Epithelial cell of proximal tubule (primary cell): Measurements from ENCODE around the gene KMT2A. TPM values are rescaled to one million over a fixed set of nuclear protein-coding genes. Genes with fewer than 3 reads are reported as not detected.
"Not testable (repeated sequence)": the region's sequence is repeated elsewhere in the genome, so short reads cannot be mapped to it uniquely, and the experiment has no call there.

Source experiments
- DNase-seq: peaks from one replicate; pipeline ENCODE4 v3.0.0-alpha.2; 2011; ENCODE audit warnings: low read depth
- H3K4me3 ChIP-seq: 2 replicates; pipeline ENCODE4 v1.5.1; 2011; ENCODE audit warnings: low read depth, mild to moderate bottlenecking, low read length
- CTCF ChIP-seq: conservative IDR thresholded peaks from 2 replicates; pipeline ENCODE4 v1.5.1; 2012; ENCODE audit warnings: low read depth, mild to moderate bottlenecking, low read length
- total RNA-seq: library from RNA; depleted of rRNA; stranded (reverse); fragments of >200 nt; gene quantifications from 2 replicates; pipeline ENCODE4 v1.2.3, GENCODE V29; 2015

KMT2A gene
- total RNA-seq = 27.2 and 42.1 TPM in 2 replicates

GRCh38 chr11:118435893-118436624 is at the start of gene KMT2A:
TSS of gene KMT2A (plus strand) at chr11:118436492. CDS start at chr11:118436513, 21 bp downstream.
- H3K4me3 ChIP-seq = peak within 1 kb of the TSS; percentile 91
- no peak for DNase-seq
- no peak for TF ChIP-seq CTCF

GRCh38 chr11:118396097-118396501 is 40.2 kb upstream of the KMT2A start:
- no peak for DNase-seq
- TF ChIP-seq CTCF = no peak
- H3K4me3 ChIP-seq = no peak overlapping the region

- TF ChIP-seq CTCF = no peak
- no peak for DNase-seq
Observed at GRCh38 chr11:118397448-118397847, 38.8 kb upstream of the KMT2A start.

GRCh38 chr11:118398791-118399559 is 37.3 kb upstream of the KMT2A start:
- DNase-seq = no peak
- H3K4me3 ChIP-seq = no peak overlapping the region
- TF ChIP-seq CTCF = no peak

More at GRCh38 chr11:118397448-118397847, 38.8 kb upstream of the KMT2A start:
- H3K4me3 ChIP-seq = no peak overlapping the region

GRCh38 chr11:118401151-118401879 is 35.0 kb upstream of the KMT2A start, which contains the start of gene ATP5MG:
TSS of gene ATP5MG (plus strand) at chr11:118401606. CDS start at chr11:118401666, 60 bp downstream.
- peak; percentile 57 for DNase-seq
- peak within 1 kb of the TSS; percentile 85 for H3K4me3 ChIP-seq
- TF ChIP-seq CTCF = no peak

- peak; percentile 11 for TF ChIP-seq CTCF
- peak overlapping the region; percentile 85 for H3K4me3 ChIP-seq
- DNase-seq = peak; percentile 90
Observed at GRCh38 chr11:118401880-118402590, 34.3 kb upstream of the KMT2A start.

GRCh38 chr11:118402594-118402993 is 33.7 kb upstream of the KMT2A start:
- not testable (repeated sequence) for DNase-seq
- peak overlapping the region; percentile 85 for H3K4me3 ChIP-seq
